HepG2 (cell line): ENCODE results near the gene NR2F1-AS1. TPM values are rescaled to one million over a fixed set of nuclear protein-coding genes. Genes with fewer than 3 reads are reported as not detected.

Experiments
- ATAC-seq: fragments of 200-7000 bp; cut with Tn5 transposase; 3 replicates; pipeline ENCODE4 v1.9.1; 2020; ENCODE audit warnings: mild to moderate bottlenecking, moderate library complexity
- BruUV-seq: library from RNA; stranded (reverse); fragments of 400-500 nt; replicated peaks from 2 replicates; lab custom pipeline; 2021; lab: Mats Ljungman, UMichigan
- CTCF ChIA-PET: fragments of 300-600 bp; formaldehyde crosslinking; extraction: SDS; loops from one replicate; lab custom pipeline; 2021; ENCODE audit warnings: low total read pairs, inconsistent platforms, low intra/inter-chr PET ratio; lab: Yijun Ruan, JAX
- POLR2A ChIA-PET: fragments of 350-600 bp; sonication (Branson Sonifier 250); formaldehyde crosslinking; loops from one replicate; lab custom pipeline; 2020; ENCODE audit warnings: antibody characterized with exemption, inconsistent platforms; lab: Yijun Ruan, JAX
- DNase-seq: peaks from one replicate; pipeline ENCODE4 v3.0.0-alpha.2; 2015; ENCODE audit warnings: low spot score
- FAIRE-seq: peaks from 3 replicates; lab custom pipeline; 2011; peaks lifted over from hg19 to GRCh38; lab: Jason Lieb, UNC
- H2AFZ ChIP-seq: one replicate; pipeline ENCODE4 v1.6.1; 2011; ENCODE audit warnings: low read length, inconsistent platforms
- H3K27ac ChIP-seq: fragments of 300-600 bp; 3 replicates; pipeline ENCODE4 v1.8.0; 2011; ENCODE audit warnings: mixed run types, mild to moderate bottlenecking, mixed read lengths, low read length, inconsistent platforms; ENCODE audit not compliant: insufficient read depth; ENCODE audit errors: extremely low read length
- H3K27me3 ChIP-seq, 2 experiments: fragments of 200-600 bp in 1 of 2; 2 replicates in 1 of 2; 3 replicates in 1 of 2; pipeline versions ENCODE4 v1.6.0 to v1.8.0; 2011; ENCODE audit warnings: low read length in 2 of 2, mild to moderate bottlenecking in 2 of 2, moderate library complexity in 2 of 2, inconsistent platforms in 1 of 2; ENCODE audit not compliant: insufficient read depth in 2 of 2, control insufficient read depth in 1 of 2
- H3K36me3 ChIP-seq, 2 experiments: fragments of 200-600 bp in 1 of 2; replicated peaks in 1 of 2; 2 replicates in 1 of 2; 3 replicates in 1 of 2; pipeline versions ENCODE4 v1.5.1 to v1.8.0; 2011; ENCODE audit warnings: low read length in 2 of 2, inconsistent platforms in 1 of 2; ENCODE audit not compliant: insufficient read depth in 2 of 2, control insufficient read depth in 1 of 2
- H3K4me1 ChIP-seq: 2 replicates; pipeline ENCODE4 v1.5.1; 2012; ENCODE audit warnings: low read length, inconsistent platforms; ENCODE audit not compliant: insufficient read depth
- H3K4me2 ChIP-seq: 2 replicates; pipeline ENCODE4 v1.6.0; 2011; ENCODE audit warnings: low read depth, low read length, inconsistent platforms
- H3K4me3 ChIP-seq, 3 experiments: fragments of 200-600 bp in 1 of 3; sonication (generic), shearing (Covaris generic) in 1 of 3; replicated peaks in 1 of 3; 2 replicates each; pipeline ENCODE4 v1.5.1; 2011 to 2016; ENCODE audit warnings: low read length in 3 of 3, inconsistent platforms in 2 of 3, low read depth in 2 of 3, mild to moderate bottlenecking in 2 of 3, control low read depth in 1 of 3, mixed read lengths in 1 of 3; ENCODE audit not compliant: insufficient read depth in 1 of 3
- H3K79me2 ChIP-seq: one replicate; pipeline ENCODE4 v1.6.1; 2011; ENCODE audit warnings: low read length, inconsistent platforms; ENCODE audit not compliant: insufficient read depth
- H3K9ac ChIP-seq: 2 replicates; pipeline ENCODE4 v1.6.0; 2011; ENCODE audit warnings: mild to moderate bottlenecking, low read depth, low read length, inconsistent platforms; ENCODE audit not compliant: insufficient read depth
- H3K9me3 ChIP-seq: 2 replicates; pipeline ENCODE4 v1.5.1; 2012; ENCODE audit warnings: mild to moderate bottlenecking, low read length
- H4K20me1 ChIP-seq: 2 replicates; pipeline ENCODE4 v1.6.0; 2011; ENCODE audit warnings: inconsistent platforms, mild to moderate bottlenecking, low read length, moderate library complexity; ENCODE audit not compliant: insufficient read depth
- CEBPG ChIP-seq: IDR thresholded peaks from 2 replicates; pipeline ENCODE4 v1.6.1; 2016
- HES4 ChIP-seq: sonication (generic); formaldehyde crosslinking; IDR thresholded peaks from 2 replicates; pipeline ENCODE4 v1.9.0; 2021; ENCODE audit warnings: mild to moderate bottlenecking, missing genetic modification reagents, borderline replicate concordance
- HMGXB3 ChIP-seq: sonication (generic); formaldehyde crosslinking; IDR thresholded peaks from 2 replicates; pipeline ENCODE4 v1.4.0; 2020; ENCODE audit warnings: missing genetic modification reagents, borderline replicate concordance
- JUN ChIP-seq: sonication (generic); formaldehyde crosslinking; IDR thresholded peaks from 2 replicates; pipeline ENCODE4 v1.4.0; 2020; ENCODE audit warnings: mild to moderate bottlenecking, missing genetic modification reagents
- MLXIP ChIP-seq: sonication (generic); formaldehyde crosslinking; IDR thresholded peaks from 2 replicates; pipeline ENCODE4 v1.9.0; 2021; ENCODE audit warnings: missing genetic modification reagents, borderline replicate concordance
- MTA3 ChIP-seq: sonication (generic); formaldehyde crosslinking; IDR thresholded peaks from 2 replicates; pipeline ENCODE4 v1.4.0; 2020; ENCODE audit warnings: missing genetic modification reagents
- REPIN1 ChIP-seq: sonication (generic); formaldehyde crosslinking; IDR thresholded peaks from 2 replicates; pipeline ENCODE4 v1.8.0; 2022; ENCODE audit warnings: missing genetic modification reagents, low read depth, mild to moderate bottlenecking, borderline replicate concordance
- REXO4 ChIP-seq: sonication (generic); formaldehyde crosslinking; IDR thresholded peaks from 2 replicates; pipeline ENCODE4 v1.8.0; 2022; ENCODE audit warnings: missing genetic modification reagents, mild to moderate bottlenecking, borderline replicate concordance
- SNAPC5 ChIP-seq: sonication (generic); formaldehyde crosslinking; IDR thresholded peaks from 2 replicates; pipeline ENCODE4 v1.8.1; 2023; ENCODE audit warnings: mild to moderate bottlenecking, missing genetic modification reagents, borderline replicate concordance
- TFDP2 ChIP-seq: sonication (generic); formaldehyde crosslinking; IDR thresholded peaks from 2 replicates; pipeline ENCODE4 v1.4.0; 2020; ENCODE audit warnings: missing genetic modification reagents
- THAP11 ChIP-seq: IDR thresholded peaks from 2 replicates; pipeline ENCODE4 v1.6.1; 2016; ENCODE audit warnings: missing biosample characterization, missing genetic modification reagents
- ZFP62 ChIP-seq: sonication (generic); formaldehyde crosslinking; IDR thresholded peaks from 2 replicates; pipeline ENCODE4 v1.4.0; 2020; ENCODE audit warnings: missing genetic modification reagents
- ZNF136 ChIP-seq: sonication (generic); formaldehyde crosslinking; IDR thresholded peaks from 2 replicates; pipeline ENCODE4 v1.8.1; 2022; ENCODE audit warnings: low read depth, mild to moderate bottlenecking, moderate library complexity, missing genetic modification reagents
- ZNF543 ChIP-seq: sonication (generic); formaldehyde crosslinking; IDR thresholded peaks from 2 replicates; pipeline ENCODE4 v1.4.0; 2020; ENCODE audit warnings: mild to moderate bottlenecking, missing genetic modification reagents
- ZNF792 ChIP-seq: IDR thresholded peaks from 2 replicates; pipeline ENCODE4 v1.6.1; 2016
- WGBS: methylation state at CpG from one replicate; pipeline ENCODE4 v1.1.6; 2017; ENCODE audit warnings: low lambda C conversion rate; 5-methylcytosine and 5-hydroxymethylcytosine counted together
- in situ Hi-C: cut with HindIII; loops from 2 replicates; pipeline ENCODE4 v1.10.0; 2017; ENCODE audit warnings: low pct_unique_long_range_greater_than_20kb; ENCODE audit not compliant: extremely low pct_ligation_motif_present
- intact Hi-C: fragments of 100-400 bp; cut with micrococcal nuclease; formaldehyde crosslinking; loops from one replicate; pipeline ENCODE4 v1.10.0; 2022; ENCODE audit not compliant: unreplicated experiment
- polyA plus RNA-seq, 8 experiments: library from polyadenylated mRNA; depleted of rRNA in 3 of 8; stranded (reverse) in 7 of 8; unstranded in 1 of 8; fragments of >200 nt; fragmentation: Illumina TruSeq in 4 of 8; extraction: Trizol in 4 of 8; gene quantifications; 2 replicates each; pipeline versions ENCODE4 v1.2.1 to v1.2.3, GENCODE V29; 2011 to 2016; ENCODE audit warnings: low read depth in 4 of 8, missing spikeins in 1 of 8, mixed read lengths in 1 of 8; ENCODE audit not compliant: insufficient read depth in 1 of 8
- total RNA-seq, 5 experiments: library from RNA; depleted of rRNA; stranded (reverse); fragments of >200 nt; fragmentation: Illumina TruSeq; extraction: Trizol; gene quantifications; 2 replicates each; pipeline ENCODE4 v1.2.3, GENCODE V29; 2016; ENCODE audit warnings: low read depth in 1 of 5

The NR2F1-AS1 gene
- total and polyA plus RNA-seq, 2 of the 13 experiments (the other 11 are each of a cell fraction or from before 2014, with no cell fraction given) = 2.8 TPM

- peaks cover 20% of the 10 kb centered on the region for H3K4me1 ChIP-seq
- H2AFZ ChIP-seq = no peak overlapping the region
- peaks cover 8 to 25% of the 10 kb centered on the region in 2 experiments; a peak in 4 of 5 replicates for H3K27me3 ChIP-seq
- no TSS peak for BruUV-seq
- in situ Hi-C loops (no loop called here), intact Hi-C loops (no loop called here)
- no peaks in the 10 kb centered on the region for H3K9me3 ChIP-seq
- H3K27ac ChIP-seq = no peak overlapping the region
- no peak overlapping the region for H3K4me3 ChIP-seq
- CTCF ChIA-PET = no interaction called here
- no peaks in the 10 kb centered on the region for H3K79me2 ChIP-seq
- peaks cover 3% of the 10 kb centered on the region for H4K20me1 ChIP-seq
- FAIRE-seq = no peak
- no peak for DNase-seq
- no peak overlapping the region for H3K9ac ChIP-seq
- ATAC-seq = no peak
- H3K36me3 ChIP-seq = no peaks in the 10 kb centered on the region
- peak overlapping the region; percentile 63; the same call in 1 of the 2 replicates for H3K4me2 ChIP-seq
- WGBS = 78% methylated on average over 32 of the region's 32 CpGs
- POLR2A ChIA-PET = no interaction called here
- TF ChIP-seq CEBPG (no peak), HES4 (CRISPR knock-in tag) (no peak), TFDP2 (CRISPR knock-in tag) (no peak), SNAPC5 (CRISPR knock-in tag) (no peak), ZFP62 (no peak), REPIN1 (CRISPR knock-in tag) (no peak), ZNF543 (CRISPR knock-in tag) (no peak), MLXIP (CRISPR knock-in tag) (no peak), JUN (CRISPR knock-in tag) (no peak), REXO4 (CRISPR knock-in tag) (no peak), MTA3 (CRISPR knock-in tag) (no peak), THAP11 (CRISPR knock-in tag) (no peak), ZNF792 (CRISPR knock-in tag) (no peak), ZNF136 (CRISPR knock-in tag) (no peak), HMGXB3 (CRISPR knock-in tag) (no peak)
Observed at GRCh38 chr5:93573354-93574351, 7.4 kb downstream of the NR2F1-AS1 start.
